Panc1 (cell line): ENCODE data around the gene SLC35E3.

Experiments
- CTCF ChIP-seq: fragments of 450-650 bp; IDR thresholded peaks from 2 replicates; pipeline ENCODE4 v1.5.1; 2017; ENCODE audit warnings: mild to moderate bottlenecking
- POLR2AphosphoS5 ChIP-seq: IDR thresholded peaks from 2 replicates; pipeline ENCODE4 v1.6.1; 2012; ENCODE audit warnings: mild to moderate bottlenecking, low read depth, low read length, moderate library complexity

GRCh38 chr12:68790952-68791234, 44.9 kb downstream of the SLC35E3 start:
- TF ChIP-seq CTCF = no peak
- no peak for TF ChIP-seq POLR2AphosphoS5
